ENCODE results near the gene MTG2. TPM values are rescaled to one million over a fixed set of nuclear protein-coding genes. Genes with fewer than 3 reads are reported as not detected.
A peak's percentile ranks its signal among the peaks of the same experiment; 100 is the strongest.

MTG2 gene
- total RNA-seq, 1 donor from 2014 or later = 29.4 TPM

DNA sequence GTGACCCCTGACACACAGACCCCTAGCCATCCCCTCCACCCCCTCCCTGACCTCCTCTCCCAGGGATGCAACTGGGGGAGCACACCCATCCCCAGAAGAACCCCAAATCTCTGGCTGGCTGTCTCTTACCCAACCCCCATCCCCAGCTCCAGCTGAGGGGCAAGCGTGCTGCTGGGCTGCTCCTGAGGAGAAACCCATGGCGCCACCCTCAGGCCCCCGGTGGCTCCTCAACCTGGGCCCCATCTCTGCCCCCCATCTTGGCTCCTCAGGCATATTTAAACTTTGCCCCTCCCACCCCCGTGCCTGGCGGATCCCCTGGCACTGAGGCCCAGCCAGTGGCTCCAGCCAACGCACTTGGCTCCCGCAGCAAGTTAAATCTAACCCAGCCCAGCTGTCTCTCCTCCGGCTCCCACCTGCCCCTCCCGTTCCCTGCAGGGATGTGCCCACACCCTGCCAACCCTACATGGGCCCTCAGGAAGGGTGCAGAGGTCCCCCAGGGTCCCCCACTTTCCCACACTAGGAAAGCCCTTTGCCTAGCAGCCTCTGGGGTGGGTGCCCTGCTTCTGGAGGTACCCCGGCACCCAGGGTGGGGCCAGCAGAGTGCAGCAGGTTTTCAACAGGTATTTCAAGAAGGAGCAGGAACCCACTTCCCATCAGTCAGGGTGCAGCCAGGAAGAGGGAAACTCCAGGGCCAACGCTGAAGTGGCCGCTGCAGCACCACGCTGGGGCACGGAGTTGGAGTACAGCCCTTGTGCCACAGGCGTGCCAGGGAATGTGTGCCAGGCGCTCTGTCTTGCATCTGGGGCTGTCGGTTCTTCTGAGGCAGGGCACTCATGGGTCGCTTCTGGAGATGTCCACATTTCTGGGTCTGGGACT lies 50.2 kb downstream of the MTG2 start:
- H3K36me3 Mint-ChIP-seq = no peaks in the 10 kb centered on the region
- H3K4me3 Mint-ChIP-seq = no peak overlapping the region
- H3K27me3 Mint-ChIP-seq (ENCODE audit: low read depth) = peaks cover 3% of the 10 kb centered on the region
- no peak for TF ChIP-seq CTCF (IDR thresholded peaks at IDR 0.05; ENCODE audit: unreplicated experiment)
- no peak for DNase-seq (ENCODE audit: low spot score in 2 of 2, unreplicated experiment in 2 of 2)
- H3K9me3 Mint-ChIP-seq = no peaks in the 10 kb centered on the region
- no peak overlapping the region for H3K27ac Mint-ChIP-seq
- H3K4me1 Mint-ChIP-seq = peaks cover 4% of the 10 kb centered on the region

DNA sequence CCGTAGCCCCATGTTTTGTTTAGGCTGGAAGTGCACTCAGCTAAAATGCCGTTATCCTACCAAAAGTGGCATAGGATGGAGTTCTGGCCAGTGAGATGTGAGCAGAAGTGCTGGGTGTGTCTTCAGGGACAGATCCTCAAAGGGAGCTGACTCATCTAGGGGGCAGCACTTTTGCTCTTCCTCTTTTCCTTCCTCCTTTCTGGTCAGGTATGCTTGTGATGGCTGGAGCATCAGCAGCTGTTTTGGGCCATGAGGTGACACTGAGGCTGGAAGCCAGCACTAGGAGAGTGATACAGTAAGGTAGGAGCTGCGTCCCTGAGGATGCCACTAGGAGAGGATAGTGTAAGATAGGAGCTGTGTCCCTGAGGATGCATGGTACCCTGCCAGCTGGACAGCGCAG lies 50.9 kb downstream of the MTG2 start:
- Mint-ChIP-seq H3K9me3 (no peaks in the 10 kb centered on the region), H3K36me3 (no peaks in the 10 kb centered on the region), H3K4me1 (peaks cover 4% of the 10 kb centered on the region), H3K4me3 (no peak overlapping the region), H3K27me3 (ENCODE audit: low read depth) (peaks cover 3% of the 10 kb centered on the region), H3K27ac (no peak overlapping the region)
- no peak for TF ChIP-seq CTCF (IDR thresholded peaks at IDR 0.05; ENCODE audit: unreplicated experiment)
- DNase-seq (ENCODE audit: low spot score in 2 of 2, unreplicated experiment in 2 of 2) = no peak

DNA sequence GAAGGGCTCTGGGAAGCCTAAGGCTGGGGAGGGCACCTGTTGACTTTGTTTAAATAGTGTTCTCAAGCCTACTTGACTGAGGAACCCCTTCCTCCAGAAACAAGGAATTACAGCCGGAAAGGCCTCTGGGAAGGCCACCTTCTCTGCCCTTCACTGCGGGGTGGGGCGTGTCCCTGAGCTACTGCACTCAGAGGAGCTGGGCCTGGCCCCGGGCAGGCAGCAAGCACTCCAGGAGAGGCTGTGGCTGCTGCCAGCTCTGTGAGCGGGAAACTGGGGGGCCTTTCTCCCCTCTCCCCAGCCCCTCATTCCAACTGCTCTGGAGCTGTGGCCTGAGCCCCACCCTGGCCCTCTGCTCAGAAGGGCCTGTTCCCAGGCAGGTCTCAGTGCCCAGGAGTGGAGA lies 51.5 kb downstream of the MTG2 start:
- Mint-ChIP-seq H3K27ac (no peak overlapping the region), H3K4me3 (no peak overlapping the region), H3K27me3 (ENCODE audit: low read depth) (peaks cover 3% of the 10 kb centered on the region), H3K4me1 (peaks cover 8% of the 10 kb centered on the region), H3K9me3 (no peaks in the 10 kb centered on the region), H3K36me3 (no peaks in the 10 kb centered on the region)
- no peak for TF ChIP-seq CTCF (IDR thresholded peaks at IDR 0.05; ENCODE audit: unreplicated experiment)
- no peak for DNase-seq (ENCODE audit: low spot score in 2 of 2, unreplicated experiment in 2 of 2)

DNA sequence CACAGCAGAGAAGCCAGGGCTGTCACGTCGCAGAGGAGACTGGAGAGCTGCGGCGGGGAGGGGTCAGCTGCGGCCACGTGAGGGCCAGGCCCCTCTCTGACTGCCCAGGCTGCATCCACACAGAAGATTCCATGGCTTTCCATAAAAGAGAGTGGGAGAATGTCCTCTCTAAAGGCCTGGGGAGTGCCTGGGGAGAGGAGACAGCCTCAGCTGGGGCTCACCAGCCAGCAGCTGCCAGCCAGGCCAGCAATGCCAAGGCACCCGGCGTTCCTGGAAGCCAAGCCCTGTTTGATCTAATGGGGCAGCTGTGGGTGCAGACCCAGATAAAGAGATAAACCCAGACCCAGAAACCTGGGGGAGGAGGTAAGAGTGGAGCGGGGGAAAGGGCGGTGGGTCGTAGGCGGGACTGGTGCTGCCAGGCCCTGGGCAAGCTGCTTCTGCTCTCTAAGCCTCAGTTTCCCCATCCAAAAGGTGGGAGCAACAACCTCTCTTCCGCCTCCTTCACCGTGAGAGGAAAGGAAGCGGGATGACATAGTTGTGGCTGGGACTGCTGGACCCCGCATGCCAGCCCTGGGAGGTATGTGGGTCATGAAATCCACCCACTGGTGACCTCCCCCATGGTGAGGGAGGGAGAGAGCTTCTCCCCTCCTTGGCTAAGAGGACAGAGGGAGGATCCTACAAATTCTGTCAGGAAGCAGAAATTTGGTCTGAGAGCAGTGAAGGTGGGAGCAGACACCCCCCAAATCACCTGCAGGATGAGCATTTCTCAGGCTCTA lies 52.4 kb downstream of the MTG2 start:
- Mint-ChIP-seq H3K4me3 (no peak overlapping the region), H3K36me3 (no peaks in the 10 kb centered on the region), H3K9me3 (no peaks in the 10 kb centered on the region), H3K27ac (peak overlapping the region; percentile 69), H3K4me1 (peaks cover 14% of the 10 kb centered on the region), H3K27me3 (ENCODE audit: low read depth) (peaks cover 3% of the 10 kb centered on the region)
- no peak for TF ChIP-seq CTCF (IDR thresholded peaks at IDR 0.05; ENCODE audit: unreplicated experiment)
- no peak for DNase-seq (ENCODE audit: low spot score in 2 of 2, unreplicated experiment in 2 of 2)

DNA sequence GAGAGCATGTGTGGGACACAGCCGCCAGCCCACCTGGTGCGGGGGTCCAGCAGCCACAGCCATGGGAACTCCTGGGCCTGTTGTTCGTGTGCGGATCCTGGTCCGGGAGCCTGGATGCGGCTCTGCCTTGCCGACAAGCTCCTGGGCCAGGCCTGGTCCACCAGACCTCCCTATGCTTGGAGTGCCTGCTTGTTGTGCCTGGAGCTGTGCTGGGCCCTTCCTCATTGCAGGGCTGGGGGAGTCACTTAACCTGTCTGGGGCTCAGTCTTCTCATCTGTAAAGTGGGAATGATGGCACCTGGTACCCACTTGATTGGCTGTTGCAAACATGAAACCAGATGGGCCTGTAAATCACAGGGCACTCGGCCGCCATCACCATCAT lies 52.9 kb downstream of the MTG2 start:
- Mint-ChIP-seq H3K27ac (no peak overlapping the region), H3K4me1 (peaks cover 15% of the 10 kb centered on the region), H3K36me3 (no peaks in the 10 kb centered on the region)

More for the DNA sequence above, 52.9 kb downstream of the MTG2 start:
- no peak for TF ChIP-seq CTCF (IDR thresholded peaks at IDR 0.05; ENCODE audit: unreplicated experiment)
- Mint-ChIP-seq H3K27me3 (ENCODE audit: low read depth) (peaks cover 3% of the 10 kb centered on the region), H3K4me3 (no peak overlapping the region), H3K9me3 (no peaks in the 10 kb centered on the region)
- DNase-seq (ENCODE audit: low spot score in 2 of 2, unreplicated experiment in 2 of 2) = no peak
